ENCODE results near the gene REXO1. TPM values are rescaled to one million over a fixed set of nuclear protein-coding genes. Genes with fewer than 3 reads are reported as not detected.

The REXO1 gene
- total and polyA plus RNA-seq, 2 of the 8 experiments (the other 6 are each of a cell fraction or from before 2014, with no cell fraction given) = 42.4 to 44.3 TPM

GRCh38 chr19:1828279-1829238 lies 19.7 kb downstream of the REXO1 start (continued):
- no peak for TF ChIP-seq CHD7 (IDR thresholded peaks at IDR 0.05; ENCODE audit: insufficient replicate concordance, low read length)
- no peak for TF ChIP-seq MAFK (IDR thresholded peaks at IDR 0.05; ENCODE audit: low read depth, low read length)

Data from H1 (cell line).